ENCODE results near the gene TMEM82. TPM values are rescaled to one million over a fixed set of nuclear protein-coding genes. Genes with fewer than 3 reads are reported as not detected.

Gene TMEM82
- polyA plus RNA-seq, 1 donor from 2014 or later, result not detected

- no peak overlapping the region for H3K4me2 ChIP-seq (ENCODE audit: low read length)
- H4K20me1 ChIP-seq (ENCODE audit: insufficient read depth), result no peaks in the 10 kb centered on the region
- H3F3A ChIP-seq (ENCODE audit: insufficient read depth, low read length, poor library complexity, severe bottlenecking), result no peaks in the 10 kb centered on the region
- no peaks in the 10 kb centered on the region for H3K27me3 ChIP-seq (ENCODE audit: insufficient read depth, low read depth, low read length)
- no peak overlapping the region for H3K9ac ChIP-seq (ENCODE audit: low read length)
- H3K27ac ChIP-seq (ENCODE audit: low read length), result no peak overlapping the region
- H3K9me2 ChIP-seq (ENCODE audit: insufficient read depth, low read length), result no peaks in the 10 kb centered on the region
- TF ChIP-seq REST (IDR thresholded peaks at IDR 0.05; ENCODE audit: borderline replicate concordance) (no peak), TAF1 (IDR thresholded peaks at IDR 0.05; ENCODE audit: low read depth) (no peak), POLR2AphosphoS5 (IDR thresholded peaks at IDR 0.05) (no peak), EZH2 (IDR thresholded peaks at IDR 0.05; ENCODE audit: borderline replicate concordance, insufficient read depth, low read length, poor library complexity, severe bottlenecking) (no peak), EP300 (conservative IDR thresholded peaks at IDR 0.05; ENCODE audit: poor library complexity, severe bottlenecking) (no peak), RAD21 (conservative IDR thresholded peaks at IDR 0.05) (no peak), SMC3 (conservative IDR thresholded peaks at IDR 0.05; ENCODE audit: poor library complexity) (no peak), MXI1 (conservative IDR thresholded peaks at IDR 0.05; ENCODE audit: poor library complexity, severe bottlenecking) (no peak), CTCF (IDR thresholded peaks at IDR 0.05; ENCODE audit: poor library complexity, severe bottlenecking) (no peak)
- H3K9me3 ChIP-seq (ENCODE audit: low read length), result no peaks in the 10 kb centered on the region
- H3K36me3 ChIP-seq (ENCODE audit: insufficient read depth, low read length), result no peaks in the 10 kb centered on the region
- H3K4me3 ChIP-seq (ENCODE audit: low read length), result no peak overlapping the region
- no peak overlapping the region for H2AFZ ChIP-seq (ENCODE audit: low read depth, low read length)
- no peaks in the 10 kb centered on the region for H3K79me2 ChIP-seq (replicated peaks; ENCODE audit: insufficient read depth, low read length)
Observed at GRCh38 chr1:15747378-15747777, 5.1 kb downstream of the TMEM82 start.

- Histone ChIP-seq H3K4me2 (ENCODE audit: low read length) (no peak overlapping the region), H3K9ac (ENCODE audit: low read length) (no peak overlapping the region), H3K9me3 (ENCODE audit: low read length) (no peaks in the 10 kb centered on the region), H3K4me3 (ENCODE audit: low read length) (no peak overlapping the region), H4K20me1 (ENCODE audit: insufficient read depth) (no peaks in the 10 kb centered on the region), H3K9me2 (ENCODE audit: insufficient read depth, low read length) (no peaks in the 10 kb centered on the region), H3F3A (ENCODE audit: insufficient read depth, low read length, poor library complexity, severe bottlenecking) (no peaks in the 10 kb centered on the region), H3K36me3 (ENCODE audit: insufficient read depth, low read length) (no peaks in the 10 kb centered on the region), H3K27ac (ENCODE audit: low read length) (no peak overlapping the region), H3K27me3 (ENCODE audit: insufficient read depth, low read depth, low read length) (no peaks in the 10 kb centered on the region), H3K79me2 (replicated peaks; ENCODE audit: insufficient read depth, low read length) (no peaks in the 10 kb centered on the region), H2AFZ (ENCODE audit: low read depth, low read length) (no peak overlapping the region)
- no peak for TF ChIP-seq TAF1 (IDR thresholded peaks at IDR 0.05; ENCODE audit: low read depth)
- TF ChIP-seq CTCF (IDR thresholded peaks at IDR 0.05; ENCODE audit: poor library complexity, severe bottlenecking), result no peak
- no peak for TF ChIP-seq EP300 (conservative IDR thresholded peaks at IDR 0.05; ENCODE audit: poor library complexity, severe bottlenecking)
- TF ChIP-seq REST (IDR thresholded peaks at IDR 0.05; ENCODE audit: borderline replicate concordance), result no peak
- no peak for TF ChIP-seq MXI1 (conservative IDR thresholded peaks at IDR 0.05; ENCODE audit: poor library complexity, severe bottlenecking)
- no peak for TF ChIP-seq EZH2 (IDR thresholded peaks at IDR 0.05; ENCODE audit: borderline replicate concordance, insufficient read depth, low read length, poor library complexity, severe bottlenecking)
- no peak for TF ChIP-seq SMC3 (conservative IDR thresholded peaks at IDR 0.05; ENCODE audit: poor library complexity)
- TF ChIP-seq RAD21 (conservative IDR thresholded peaks at IDR 0.05), result no peak
- no peak for TF ChIP-seq POLR2AphosphoS5 (IDR thresholded peaks at IDR 0.05)
Observed at GRCh38 chr1:15748264-15748663, 6.0 kb downstream of the TMEM82 start.
